GM18505 (cell line): ENCODE results near the gene ADGRE3.
"Not testable (repeated sequence)": the region's sequence is repeated elsewhere in the genome, so short reads cannot be mapped to it uniquely, and the experiment has no call there.

ENCODE experiments used
- ATAC-seq: cut with Tn5 transposase; IDR thresholded peaks from one replicate; pipeline ENCODE4 v1.9.1; 2021; ENCODE audit not compliant: unreplicated experiment
- POLR2A ChIP-seq: IDR thresholded peaks from 4 replicates; pipeline ENCODE4 v1.6.1; 2011; ENCODE audit warnings: borderline replicate concordance; ENCODE audit not compliant: insufficient read depth, insufficient read length; ENCODE audit errors: extremely low read depth

ADGRE3 gene

GRCh38 chr19:14654786-14655560 lies 19.7 kb downstream of the ADGRE3 start:
- no peak for TF ChIP-seq POLR2A
- ATAC-seq, result no peak

DNA sequence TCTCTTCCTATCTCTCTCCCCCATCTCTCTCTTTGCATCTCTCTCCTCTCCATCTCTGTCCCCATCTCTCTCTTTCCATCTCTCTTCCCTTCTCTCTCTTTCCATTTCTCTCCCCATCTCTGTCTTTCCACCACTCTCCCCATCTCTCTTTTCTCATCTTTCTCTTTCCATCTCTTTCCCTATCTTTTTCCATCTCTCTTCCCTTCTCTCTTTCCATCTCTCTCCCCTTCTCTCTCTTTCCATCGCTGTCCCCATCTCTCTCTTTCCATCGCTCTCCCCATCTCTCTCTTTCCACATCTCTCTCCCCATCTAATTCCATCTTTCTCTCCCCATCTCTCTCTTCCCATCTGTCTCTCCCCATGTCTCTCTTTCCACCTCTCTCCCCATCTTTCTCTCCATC lies 24.5 kb downstream of the ADGRE3 start:
- no peak for TF ChIP-seq POLR2A
- ATAC-seq, result no peak

DNA sequence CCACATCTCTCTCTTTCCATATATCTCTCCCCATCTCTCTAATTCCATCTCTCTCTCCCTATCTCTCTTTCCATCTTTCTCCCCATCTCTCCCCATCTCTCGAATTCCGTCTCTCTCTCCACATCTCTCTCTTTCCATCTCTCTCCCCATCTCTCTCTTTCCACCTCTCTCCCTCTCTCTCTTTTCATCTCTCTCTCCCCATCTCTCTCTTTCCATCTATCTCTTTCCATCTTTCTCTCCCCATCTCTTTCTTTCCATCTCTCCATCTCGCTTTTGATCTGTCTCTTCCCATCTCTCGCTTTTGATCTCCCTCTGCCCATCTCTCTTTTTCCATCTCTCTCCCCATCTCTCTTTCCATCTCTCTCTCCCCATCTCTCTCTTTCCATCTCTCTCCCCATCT lies 25.6 kb downstream of the ADGRE3 start:
- TF ChIP-seq POLR2A, result no peak
- ATAC-seq, result no peak

GRCh38 chr19:14648506-14648905 lies 26.1 kb downstream of the ADGRE3 start:
- no peak for TF ChIP-seq POLR2A
- no peak for ATAC-seq

DNA sequence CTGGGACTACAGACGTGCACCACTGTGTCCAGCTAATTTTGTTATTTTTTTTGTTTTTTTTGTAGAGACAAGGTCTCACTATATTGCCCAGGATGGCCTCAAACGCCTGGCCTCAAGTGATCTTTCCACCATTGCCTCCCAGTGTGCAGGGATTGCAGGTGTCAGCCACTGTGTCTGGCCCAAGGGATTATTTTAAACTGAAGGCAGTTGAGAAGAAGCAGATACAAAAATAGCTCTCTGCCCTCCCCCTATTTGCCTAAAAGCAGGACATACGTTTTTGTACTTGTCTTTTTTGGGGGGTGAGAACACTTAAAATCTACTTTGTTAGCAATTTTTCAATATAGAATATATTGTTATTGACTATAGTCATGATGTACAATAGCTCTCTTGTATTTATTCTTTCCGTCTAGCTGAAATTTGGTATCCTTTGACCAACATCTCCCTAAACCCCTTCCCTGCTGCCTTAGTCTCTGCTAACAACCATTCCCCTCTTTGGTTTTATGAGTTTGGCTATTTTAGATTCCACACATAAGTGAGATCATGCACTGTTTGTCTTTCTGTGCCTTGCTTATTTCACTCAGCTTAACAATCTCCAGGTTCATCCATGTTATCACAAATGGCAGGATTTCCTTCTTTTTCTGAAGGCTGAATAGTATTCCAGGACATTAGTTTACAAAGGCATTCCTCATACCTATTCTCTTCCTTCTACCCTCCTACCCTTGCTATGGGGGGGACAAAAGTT lies 34.9 kb downstream of the ADGRE3 start:
- TF ChIP-seq POLR2A, result no peak
- no peak for ATAC-seq

DNA sequence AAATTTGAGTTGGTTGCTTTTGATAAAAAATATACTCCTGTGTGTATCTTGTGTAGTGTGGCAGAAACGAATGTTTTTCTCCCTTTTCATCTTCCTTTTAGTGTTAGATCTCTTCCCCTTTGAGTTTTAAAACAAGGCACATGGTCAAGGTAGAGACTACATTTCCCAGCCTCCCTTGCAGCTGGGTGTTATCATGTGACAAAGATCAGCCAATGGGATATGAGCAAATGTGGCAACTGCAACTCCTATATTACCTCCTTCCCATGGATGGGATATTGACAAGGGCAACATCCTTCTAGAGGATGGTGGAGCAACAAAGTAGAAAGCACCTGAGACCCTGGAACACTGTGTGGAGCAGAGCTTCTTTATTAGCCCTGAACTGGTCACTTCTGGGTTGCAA lies 42.4 kb downstream of the ADGRE3 start:
- no peak for TF ChIP-seq POLR2A
- no peak for ATAC-seq

DNA sequence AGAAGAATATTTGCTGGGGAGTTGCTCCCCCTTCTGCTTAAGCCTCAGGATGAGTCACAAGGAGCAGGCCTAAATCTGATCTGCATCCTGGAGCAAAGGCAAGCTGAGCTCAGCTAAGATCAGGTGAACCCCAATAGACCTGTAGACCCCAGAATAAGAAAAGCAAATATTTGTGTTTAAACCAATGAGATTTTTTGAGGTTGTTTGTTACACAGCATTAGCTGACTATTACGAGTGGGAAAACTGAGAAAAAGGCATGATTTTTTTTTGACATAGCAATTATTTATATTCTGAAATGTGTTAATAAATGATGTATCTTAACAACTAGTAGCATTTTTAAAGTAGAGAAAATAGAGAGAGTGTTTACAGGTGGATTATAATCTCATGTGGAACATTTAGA lies 45.1 kb downstream of the ADGRE3 start:
- TF ChIP-seq POLR2A, result no peak

DNA sequence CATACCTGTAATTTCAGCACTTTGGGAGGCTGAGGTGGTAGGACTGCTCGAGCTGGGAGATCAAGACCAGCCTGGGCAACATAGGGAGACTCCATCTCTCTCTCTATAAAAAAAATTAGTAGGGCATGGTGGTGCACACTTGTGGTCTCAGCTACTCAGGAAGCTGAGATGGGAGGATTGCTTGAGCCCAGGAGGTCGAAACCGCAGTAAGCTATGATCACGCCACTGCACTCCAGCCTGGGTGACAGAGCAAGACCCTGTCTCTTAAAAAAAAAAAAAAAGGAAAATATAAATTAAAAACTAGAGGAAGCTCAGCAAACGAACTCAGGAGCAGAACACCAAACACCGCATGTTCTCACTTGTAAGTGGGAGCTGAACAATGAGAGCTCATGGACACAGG lies 50.2 kb downstream of the ADGRE3 start:
- ATAC-seq, result not testable (repeated sequence)

More for the DNA sequence above, 45.1 kb downstream of the ADGRE3 start:
- ATAC-seq, result no peak

- no peak for ATAC-seq
- TF ChIP-seq POLR2A, result no peak
These were observed 55.2 kb downstream of the ADGRE3 start for GRCh38 chr19:14619404-14619803.

- no peak for TF ChIP-seq POLR2A
- ATAC-seq, result no peak
These were observed 58.2 kb downstream of the ADGRE3 start for GRCh38 chr19:14616407-14616806.

DNA sequence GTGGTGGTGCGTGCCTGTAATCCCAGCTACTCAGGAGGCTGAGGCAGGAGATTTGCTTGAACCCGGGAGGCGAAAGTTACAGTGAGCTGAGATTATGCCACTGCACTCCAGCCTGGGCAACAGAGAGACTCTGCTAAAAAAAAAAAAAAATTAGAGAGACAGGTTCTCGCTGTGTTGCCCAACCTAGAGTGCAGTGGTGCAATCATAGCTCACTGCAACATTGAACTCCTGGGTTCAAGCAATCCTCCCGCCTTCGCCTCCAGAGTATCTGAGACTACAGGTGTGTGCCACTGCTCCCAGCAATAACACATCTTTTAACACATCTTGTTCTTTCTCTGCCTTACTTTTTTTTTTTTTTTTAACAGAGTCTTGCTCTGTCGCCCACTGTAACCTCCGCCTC lies 59.0 kb downstream of the ADGRE3 start:
- ATAC-seq, result no peak
- TF ChIP-seq POLR2A, result no peak

DNA sequence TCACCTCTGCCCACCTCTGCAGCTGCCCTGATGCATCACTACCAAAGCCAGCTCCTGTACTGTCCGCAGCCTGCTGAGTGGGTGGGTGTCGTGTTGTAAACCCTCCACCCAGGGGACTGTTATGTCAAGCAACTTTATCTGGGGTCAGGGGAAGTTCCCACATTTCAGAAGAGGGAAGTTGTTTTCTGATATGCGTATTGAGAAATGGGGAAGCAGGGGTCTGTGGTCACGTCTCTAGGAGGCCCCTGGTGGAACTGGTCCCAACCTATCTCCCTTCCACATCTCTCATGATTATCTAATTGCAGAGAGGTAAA lies 60.6 kb downstream of the ADGRE3 start:
- TF ChIP-seq POLR2A, result no peak
- no peak for ATAC-seq

GRCh38 chr19:14613399-14614098 lies 61.1 kb downstream of the ADGRE3 start:
- not testable (repeated sequence) for ATAC-seq

GRCh38 chr19:14612657-14613056 lies 62.0 kb downstream of the ADGRE3 start:
- no peak for ATAC-seq
- no peak for TF ChIP-seq POLR2A

DNA sequence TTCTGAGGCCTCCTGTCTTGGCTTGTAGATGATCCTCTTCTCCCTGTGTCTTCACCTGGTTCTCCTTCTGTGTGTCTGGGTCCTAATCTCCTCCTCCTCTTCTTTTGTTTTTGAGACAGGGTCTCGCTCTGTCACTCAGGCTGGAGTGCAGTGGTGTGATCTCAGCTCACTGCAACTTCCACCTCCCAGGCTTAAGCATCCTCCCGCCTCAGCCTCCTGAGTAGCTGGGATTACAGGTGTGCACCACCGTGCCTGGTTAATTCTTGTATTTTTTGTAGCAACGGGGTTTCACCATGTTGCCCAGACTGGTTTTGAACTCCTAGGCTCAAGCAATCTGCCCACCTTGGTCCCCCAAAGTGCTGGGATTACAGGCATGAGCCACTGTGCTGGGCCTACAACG lies 62.4 kb downstream of the ADGRE3 start:
- ATAC-seq, result not testable (repeated sequence)
